PFSK-1 (cell line): ENCODE results near the gene STRIP2.

ENCODE experiments used
- FOXP2 ChIP-seq: optimal IDR thresholded peaks from 2 replicates; pipeline ENCODE3; 2011; ENCODE audit warnings: borderline replicate concordance, control low read depth, inconsistent platforms; ENCODE audit not compliant: insufficient read depth; ENCODE audit errors: extremely low read length, extremely low read depth
- POLR2AphosphoS5 ChIP-seq: IDR thresholded peaks from 2 replicates; pipeline ENCODE4 v1.6.1; 2012; ENCODE audit warnings: low read depth, mild to moderate bottlenecking, control low read depth, low read length, moderate library complexity
- REST ChIP-seq, 2 experiments: IDR thresholded peaks; 2 replicates each; pipeline versions ENCODE4 v1.6.1 to v1.8.0; 2011 to 2012; ENCODE audit warnings: low read depth in 2 of 2, low read length in 2 of 2, control low read depth in 1 of 2, inconsistent platforms in 1 of 2, mild to moderate bottlenecking in 1 of 2, moderate library complexity in 1 of 2; ENCODE audit not compliant: insufficient read depth in 1 of 2
- TAF1 ChIP-seq: IDR thresholded peaks from 2 replicates; pipeline ENCODE4 v1.6.1; 2012; ENCODE audit warnings: low read length, control low read depth, borderline replicate concordance; ENCODE audit not compliant: insufficient read depth

DNA sequence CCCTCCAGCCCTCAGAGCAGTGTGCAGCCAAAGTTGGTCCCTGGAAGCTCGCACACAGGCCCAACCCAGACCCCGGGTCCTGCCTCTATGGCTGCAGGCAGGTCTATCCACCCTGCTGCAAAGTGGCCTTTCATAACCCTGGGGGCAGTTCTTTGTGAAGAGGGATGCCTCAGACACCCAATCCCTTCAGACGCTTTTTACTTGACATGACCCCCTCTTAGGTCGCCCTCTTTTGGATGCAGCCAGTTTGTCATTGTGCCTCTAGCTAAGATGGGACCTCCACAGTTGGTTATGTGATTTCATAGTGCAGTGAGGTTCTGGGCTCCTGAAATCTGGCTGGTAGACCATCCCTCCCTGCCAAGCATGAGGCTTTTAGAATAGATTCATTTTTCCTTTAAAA lies 95.4 kb downstream of the STRIP2 start:
- TF ChIP-seq REST (IDR thresholded peaks at IDR 0.05; ENCODE audit: insufficient read depth in 1 of 2, low read depth in 2 of 2, low read length in 2 of 2) (no peak), POLR2AphosphoS5 (no peak), TAF1 (no peak), FOXP2 (no peak)
